Measurements from ENCODE around the gene JAKMIP1. TPM values are rescaled to one million over a fixed set of nuclear protein-coding genes. Genes with fewer than 3 reads are reported as not detected.

JAKMIP1 gene
- total RNA-seq, 1 donor from 2014 or later, result 0.64 TPM

DNA sequence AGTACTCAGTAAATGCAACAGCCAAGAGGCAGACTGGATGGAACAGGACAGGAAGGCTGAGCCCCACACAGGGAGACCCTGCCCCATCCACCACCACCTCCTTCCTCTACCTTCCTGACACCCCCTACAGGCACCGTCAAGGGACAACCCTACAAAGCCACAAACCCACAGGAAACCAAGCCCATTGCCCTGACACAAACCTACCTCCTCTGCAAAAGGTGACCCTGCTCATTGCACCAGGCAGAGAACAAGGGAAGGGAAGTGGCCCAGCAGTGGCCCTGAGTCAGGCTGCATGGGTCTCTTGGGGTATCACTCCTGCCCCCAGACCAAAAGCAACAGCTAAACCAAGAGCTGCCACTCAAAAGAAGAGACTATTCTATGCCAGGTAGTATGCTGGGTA lies 21.0 kb downstream of the JAKMIP1 start:
- Histone ChIP-seq H3K36me3 (no peaks in the 10 kb centered on the region), H3K9me3 (no peaks in the 10 kb centered on the region), H3K4me3 (no peak overlapping the region), H3K4me1 (no peaks in the 10 kb centered on the region), H3K27me3 (no peaks in the 10 kb centered on the region), H3K27ac (no peak overlapping the region)
- intact Hi-C loops (cut with DNase I), result no loop called here
- ATAC-seq (no peak), DNase-seq (no peak)
- TF ChIP-seq, protein P1, sequence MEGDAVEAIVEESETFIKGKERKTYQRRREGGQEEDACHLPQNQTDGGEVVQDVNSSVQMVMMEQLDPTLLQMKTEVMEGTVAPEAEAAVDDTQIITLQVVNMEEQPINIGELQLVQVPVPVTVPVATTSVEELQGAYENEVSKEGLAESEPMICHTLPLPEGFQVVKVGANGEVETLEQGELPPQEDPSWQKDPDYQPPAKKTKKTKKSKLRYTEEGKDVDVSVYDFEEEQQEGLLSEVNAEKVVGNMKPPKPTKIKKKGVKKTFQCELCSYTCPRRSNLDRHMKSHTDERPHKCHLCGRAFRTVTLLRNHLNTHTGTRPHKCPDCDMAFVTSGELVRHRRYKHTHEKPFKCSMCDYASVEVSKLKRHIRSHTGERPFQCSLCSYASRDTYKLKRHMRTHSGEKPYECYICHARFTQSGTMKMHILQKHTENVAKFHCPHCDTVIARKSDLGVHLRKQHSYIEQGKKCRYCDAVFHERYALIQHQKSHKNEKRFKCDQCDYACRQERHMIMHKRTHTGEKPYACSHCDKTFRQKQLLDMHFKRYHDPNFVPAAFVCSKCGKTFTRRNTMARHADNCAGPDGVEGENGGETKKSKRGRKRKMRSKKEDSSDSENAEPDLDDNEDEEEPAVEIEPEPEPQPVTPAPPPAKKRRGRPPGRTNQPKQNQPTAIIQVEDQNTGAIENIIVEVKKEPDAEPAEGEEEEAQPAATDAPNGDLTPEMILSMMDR (IDR thresholded peaks at IDR 0.05), result no peak

- DNase-seq (no peak), ATAC-seq (no peak)
- intact Hi-C loops (cut with DNase I), result no loop called here
- H3K4me1 ChIP-seq, result no peaks in the 10 kb centered on the region
- H3K27ac ChIP-seq, result no peak overlapping the region
- H3K36me3 ChIP-seq, result no peaks in the 10 kb centered on the region
- H3K4me3 ChIP-seq, result no peak overlapping the region
- TF ChIP-seq, protein P1 (IDR thresholded peaks at IDR 0.05), result no peak
- H3K9me3 ChIP-seq, result no peaks in the 10 kb centered on the region
- H3K27me3 ChIP-seq, result no peaks in the 10 kb centered on the region
Observed at GRCh38 chr4:6178757-6179156, 21.6 kb downstream of the JAKMIP1 start.

GRCh38 chr4:6177587-6178197 lies 22.7 kb downstream of the JAKMIP1 start:
- no peaks in the 10 kb centered on the region for H3K9me3 ChIP-seq
- no peak for DNase-seq
- H3K27ac ChIP-seq, result no peak overlapping the region
- no peak overlapping the region for H3K4me3 ChIP-seq
- H3K36me3 ChIP-seq, result no peaks in the 10 kb centered on the region
- no peaks in the 10 kb centered on the region for H3K27me3 ChIP-seq
- intact Hi-C loops (cut with DNase I), result no loop called here
- TF ChIP-seq, protein P1 (IDR thresholded peaks at IDR 0.05), result no peak
- no peak for ATAC-seq
- no peaks in the 10 kb centered on the region for H3K4me1 ChIP-seq

DNA sequence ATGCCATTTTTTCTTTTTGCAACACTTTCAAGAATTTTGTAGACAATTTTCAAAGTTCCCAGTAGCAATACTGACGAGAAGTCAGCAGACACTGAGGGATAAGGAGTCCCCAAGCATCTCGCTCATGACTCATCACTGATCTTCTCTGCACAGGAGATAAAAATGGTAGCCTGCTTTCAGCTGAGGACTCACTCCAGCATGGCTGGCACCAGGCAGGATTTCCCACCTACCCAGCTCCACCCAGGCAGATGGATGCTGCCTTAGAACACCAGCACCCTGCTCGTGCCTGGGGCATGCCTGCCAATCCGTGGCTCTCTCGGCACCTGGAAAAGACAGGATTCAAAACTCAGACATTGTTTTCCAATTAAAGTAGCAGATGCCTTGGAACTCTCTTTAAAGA lies 24.9 kb downstream of the JAKMIP1 start:
- Histone ChIP-seq H3K27me3 (no peaks in the 10 kb centered on the region), H3K27ac (no peak overlapping the region), H3K9me3 (no peaks in the 10 kb centered on the region), H3K4me1 (no peaks in the 10 kb centered on the region), H3K4me3 (no peak overlapping the region), H3K36me3 (no peaks in the 10 kb centered on the region)
- intact Hi-C loops (cut with DNase I), result no loop called here
- no peak for ATAC-seq
- TF ChIP-seq, protein P1 (IDR thresholded peaks at IDR 0.05), result no peak
- no peak for DNase-seq

- H3K27ac ChIP-seq, result no peak overlapping the region
- no peak overlapping the region for H3K4me3 ChIP-seq
- no peak for DNase-seq
- H3K36me3 ChIP-seq, result no peaks in the 10 kb centered on the region
- intact Hi-C loops (cut with DNase I), result no loop called here
- ATAC-seq, result no peak
- no peaks in the 10 kb centered on the region for H3K9me3 ChIP-seq
- no peaks in the 10 kb centered on the region for H3K4me1 ChIP-seq
- H3K27me3 ChIP-seq, result no peaks in the 10 kb centered on the region
- TF ChIP-seq, protein P1 (IDR thresholded peaks at IDR 0.05), result no peak
Observed at GRCh38 chr4:6172927-6173200, 27.5 kb downstream of the JAKMIP1 start.
